Measurements from ENCODE around the gene MCF2L2.

MCF2L2 gene

DNA sequence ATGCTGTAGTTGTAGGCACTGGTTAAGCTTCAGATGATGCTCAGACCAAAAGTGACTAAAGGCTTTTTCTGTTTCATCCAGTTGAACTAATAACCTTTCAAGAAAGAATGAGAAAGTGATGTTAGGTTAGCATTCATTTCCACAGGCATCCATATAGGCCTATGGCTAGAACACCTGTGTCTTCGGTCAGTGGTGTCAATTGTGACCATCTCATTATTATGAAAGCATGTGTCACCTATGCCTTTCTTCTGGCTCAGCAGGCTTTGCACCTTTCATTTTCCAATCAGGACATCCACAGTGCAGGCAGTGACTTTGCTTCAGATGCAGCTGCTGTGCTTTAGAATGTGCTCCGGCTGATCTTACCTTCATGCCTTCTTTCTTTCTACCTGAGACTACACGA is 117.5 kb downstream of the MCF2L2 start:
- no peak overlapping the region for H3K27ac ChIP-seq (ENCODE audit: extremely low read depth, low read depth, low read length)
- H3K4me3 ChIP-seq (ENCODE audit: low read depth, low read length), result no peak overlapping the region
- no peaks in the 10 kb centered on the region for H3K9me3 ChIP-seq (ENCODE audit: control insufficient read depth, insufficient read depth, low read depth, low read length)
- TF ChIP-seq ZNF16 (tag by site-specific recombination; IDR thresholded peaks at IDR 0.05; ENCODE audit: low read depth) (no peak), ZNF146 (tag by site-specific recombination; IDR thresholded peaks at IDR 0.05) (no peak), ZNF530 (tag by site-specific recombination; IDR thresholded peaks at IDR 0.05; ENCODE audit: low read depth) (no peak), WT1 (tag by site-specific recombination; IDR thresholded peaks at IDR 0.05) (no peak)
- ChIA-PET POLR2A (no interaction called here), CTCF (interaction anchor here (1.0 kb wide), 1 partner anchor 127 kb away, joined by 3 read pairs; no protein-coding TSS in a partner anchor)
- no peaks in the 10 kb centered on the region for H3K36me3 ChIP-seq (ENCODE audit: control insufficient read depth in 2 of 2, insufficient read depth in 1 of 2, low read length in 2 of 2)
- 0 out of 2 replicates have a peak, but pooled peaks cover 2% of the 10 kb centered on the region for H3K4me1 ChIP-seq (ENCODE audit: control insufficient read depth, insufficient read depth, low read length)

DNA sequence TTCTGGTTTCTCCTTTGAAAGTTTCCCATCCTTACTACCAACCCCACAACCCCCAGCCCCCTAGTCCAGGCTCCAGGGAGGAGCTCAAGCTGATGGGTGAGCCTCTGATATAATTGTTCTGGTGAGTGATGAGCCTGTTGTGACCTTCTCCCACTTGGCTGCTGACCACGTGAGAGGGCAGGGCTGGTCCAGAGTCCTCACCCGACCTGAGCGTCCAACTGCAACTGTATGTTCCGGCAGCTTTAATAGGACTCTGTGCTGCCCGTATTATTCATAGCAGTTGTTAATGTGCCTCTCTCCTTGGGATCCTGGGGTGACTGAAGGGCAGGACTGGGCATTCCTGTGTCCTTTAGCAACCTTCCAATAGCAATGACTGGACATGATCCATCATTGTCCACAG is 119.1 kb downstream of the MCF2L2 start:
- POLR2A ChIA-PET, result no interaction called here
- Histone ChIP-seq H3K4me1 (ENCODE audit: control insufficient read depth, insufficient read depth, low read length) (0 out of 2 replicates have a peak, but pooled peaks cover 2% of the 10 kb centered on the region), H3K4me3 (ENCODE audit: low read depth, low read length) (no peak overlapping the region), H3K27ac (ENCODE audit: extremely low read depth, low read depth, low read length) (no peak overlapping the region), H3K9me3 (ENCODE audit: control insufficient read depth, insufficient read depth, low read depth, low read length) (no peaks in the 10 kb centered on the region), H3K36me3 (ENCODE audit: control insufficient read depth in 2 of 2, insufficient read depth in 1 of 2, low read length in 2 of 2) (no peaks in the 10 kb centered on the region)
- CTCF ChIA-PET, result interaction anchor here (0.8 kb wide), 1 partner anchor 122 kb away, joined by 3 read pairs; no protein-coding TSS in a partner anchor
- TF ChIP-seq, protein P1, sequence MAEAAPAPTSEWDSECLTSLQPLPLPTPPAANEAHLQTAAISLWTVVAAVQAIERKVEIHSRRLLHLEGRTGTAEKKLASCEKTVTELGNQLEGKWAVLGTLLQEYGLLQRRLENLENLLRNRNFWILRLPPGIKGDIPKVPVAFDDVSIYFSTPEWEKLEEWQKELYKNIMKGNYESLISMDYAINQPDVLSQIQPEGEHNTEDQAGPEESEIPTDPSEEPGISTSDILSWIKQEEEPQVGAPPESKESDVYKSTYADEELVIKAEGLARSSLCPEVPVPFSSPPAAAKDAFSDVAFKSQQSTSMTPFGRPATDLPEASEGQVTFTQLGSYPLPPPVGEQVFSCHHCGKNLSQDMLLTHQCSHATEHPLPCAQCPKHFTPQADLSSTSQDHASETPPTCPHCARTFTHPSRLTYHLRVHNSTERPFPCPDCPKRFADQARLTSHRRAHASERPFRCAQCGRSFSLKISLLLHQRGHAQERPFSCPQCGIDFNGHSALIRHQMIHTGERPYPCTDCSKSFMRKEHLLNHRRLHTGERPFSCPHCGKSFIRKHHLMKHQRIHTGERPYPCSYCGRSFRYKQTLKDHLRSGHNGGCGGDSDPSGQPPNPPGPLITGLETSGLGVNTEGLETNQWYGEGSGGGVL (tag by site-specific recombination; IDR thresholded peaks at IDR 0.05), result no peak
- no peak for TF ChIP-seq MYNN (tag by site-specific recombination; IDR thresholded peaks at IDR 0.05; ENCODE audit: borderline replicate concordance)
- no peak for TF ChIP-seq SP7 (tag by site-specific recombination; IDR thresholded peaks at IDR 0.05)
- no peak for TF ChIP-seq WT1 (tag by site-specific recombination; IDR thresholded peaks at IDR 0.05)
- TF ChIP-seq ZSCAN30 (tag by site-specific recombination; IDR thresholded peaks at IDR 0.05), result no peak
- TF ChIP-seq IKZF3 (tag by site-specific recombination; IDR thresholded peaks at IDR 0.05), result no peak
- TF ChIP-seq EGR2 (tag by site-specific recombination; IDR thresholded peaks at IDR 0.05; ENCODE audit: low read depth), result no peak
- TF ChIP-seq ZNF10 (tag by site-specific recombination; IDR thresholded peaks at IDR 0.05), result no peak
- TF ChIP-seq ZFP69B (tag by site-specific recombination; IDR thresholded peaks at IDR 0.05), result no peak

DNA sequence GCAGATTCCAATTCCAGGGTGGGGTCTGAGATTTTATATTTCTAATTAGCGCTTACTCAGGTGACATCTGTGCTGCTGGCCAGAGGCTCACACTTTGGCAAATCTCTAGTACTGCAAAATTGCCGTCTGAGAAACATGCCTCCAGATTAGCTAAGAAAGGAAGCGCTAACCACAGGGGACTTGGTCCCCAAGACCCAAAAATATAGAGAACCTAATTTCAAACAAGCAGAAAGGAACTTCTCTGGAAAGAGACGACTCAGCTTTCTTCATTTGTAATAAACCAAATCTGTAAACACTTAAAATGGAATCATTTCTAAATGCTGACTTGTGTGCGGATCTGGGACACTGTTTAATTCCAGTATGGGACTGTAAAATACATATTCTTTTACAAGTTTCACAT is 119.7 kb downstream of the MCF2L2 start:
- CTCF ChIA-PET, result interaction anchor here (0.8 to 1.1 kb wide), 2 partner anchors 122 to 1998 kb away, joined by 3 read pairs; no protein-coding TSS in a partner anchor
- H3K4me1 ChIP-seq (ENCODE audit: control insufficient read depth, insufficient read depth, low read length), result 0 out of 2 replicates have a peak, but pooled peaks cover 2% of the 10 kb centered on the region
- POLR2A ChIA-PET, result no interaction called here
- TF ChIP-seq ZNF223 (tag by site-specific recombination; IDR thresholded peaks at IDR 0.05) (no peak), ZNF354C (tag by site-specific recombination; IDR thresholded peaks at IDR 0.05; ENCODE audit: borderline replicate concordance, low read depth) (no peak), ZNF302 (tag by site-specific recombination; IDR thresholded peaks at IDR 0.05; ENCODE audit: low read depth) (no peak), ZNF37A (tag by site-specific recombination; IDR thresholded peaks at IDR 0.05) (no peak), ZNF707 (tag by site-specific recombination; IDR thresholded peaks at IDR 0.05) (no peak), ZNF140 (tag by site-specific recombination; IDR thresholded peaks at IDR 0.05) (no peak), HOXD13 (CRISPR knock-in tag; IDR thresholded peaks at IDR 0.05; ENCODE audit: borderline replicate concordance) (no peak), TCF7L2 (IDR thresholded peaks at IDR 0.05; ENCODE audit: borderline replicate concordance, low read depth, low read length) (no peak), ZNF292 (tag by site-specific recombination; IDR thresholded peaks at IDR 0.05; ENCODE audit: borderline replicate concordance, low read depth) (no peak), WT1 (tag by site-specific recombination; IDR thresholded peaks at IDR 0.05) (no peak)
- TF ChIP-seq, protein P2, sequence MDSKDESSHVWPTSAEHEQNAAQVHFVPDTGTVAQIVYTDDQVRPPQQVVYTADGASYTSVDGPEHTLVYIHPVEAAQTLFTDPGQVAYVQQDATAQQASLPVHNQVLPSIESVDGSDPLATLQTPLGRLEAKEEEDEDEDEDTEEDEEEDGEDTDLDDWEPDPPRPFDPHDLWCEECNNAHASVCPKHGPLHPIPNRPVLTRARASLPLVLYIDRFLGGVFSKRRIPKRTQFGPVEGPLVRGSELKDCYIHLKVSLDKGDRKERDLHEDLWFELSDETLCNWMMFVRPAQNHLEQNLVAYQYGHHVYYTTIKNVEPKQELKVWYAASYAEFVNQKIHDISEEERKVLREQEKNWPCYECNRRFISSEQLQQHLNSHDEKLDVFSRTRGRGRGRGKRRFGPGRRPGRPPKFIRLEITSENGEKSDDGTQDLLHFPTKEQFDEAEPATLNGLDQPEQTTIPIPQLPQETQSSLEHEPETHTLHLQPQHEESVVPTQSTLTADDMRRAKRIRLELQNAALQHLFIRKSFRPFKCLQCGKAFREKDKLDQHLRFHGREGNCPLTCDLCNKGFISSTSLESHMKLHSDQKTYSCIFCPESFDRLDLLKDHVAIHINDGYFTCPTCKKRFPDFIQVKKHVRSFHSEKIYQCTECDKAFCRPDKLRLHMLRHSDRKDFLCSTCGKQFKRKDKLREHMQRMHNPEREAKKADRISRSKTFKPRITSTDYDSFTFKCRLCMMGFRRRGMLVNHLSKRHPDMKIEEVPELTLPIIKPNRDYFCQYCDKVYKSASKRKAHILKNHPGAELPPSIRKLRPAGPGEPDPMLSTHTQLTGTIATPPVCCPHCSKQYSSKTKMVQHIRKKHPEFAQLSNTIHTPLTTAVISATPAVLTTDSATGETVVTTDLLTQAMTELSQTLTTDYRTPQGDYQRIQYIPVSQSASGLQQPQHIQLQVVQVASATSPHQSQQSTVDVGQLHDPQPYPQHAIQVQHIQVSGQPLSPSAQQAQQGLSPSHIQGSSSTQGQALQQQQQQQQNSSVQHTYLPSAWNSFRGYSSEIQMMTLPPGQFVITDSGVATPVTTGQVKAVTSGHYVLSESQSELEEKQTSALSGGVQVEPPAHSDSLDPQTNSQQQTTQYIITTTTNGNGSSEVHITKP (tag by site-specific recombination; IDR thresholded peaks at IDR 0.05), result no peak
- TF ChIP-seq, protein P3, sequence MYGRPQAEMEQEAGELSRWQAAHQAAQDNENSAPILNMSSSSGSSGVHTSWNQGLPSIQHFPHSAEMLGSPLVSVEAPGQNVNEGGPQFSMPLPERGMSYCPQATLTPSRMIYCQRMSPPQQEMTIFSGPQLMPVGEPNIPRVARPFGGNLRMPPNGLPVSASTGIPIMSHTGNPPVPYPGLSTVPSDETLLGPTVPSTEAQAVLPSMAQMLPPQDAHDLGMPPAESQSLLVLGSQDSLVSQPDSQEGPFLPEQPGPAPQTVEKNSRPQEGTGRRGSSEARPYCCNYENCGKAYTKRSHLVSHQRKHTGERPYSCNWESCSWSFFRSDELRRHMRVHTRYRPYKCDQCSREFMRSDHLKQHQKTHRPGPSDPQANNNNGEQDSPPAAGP (tag by site-specific recombination; IDR thresholded peaks at IDR 0.05), result no peak
- TF ChIP-seq, protein P4, sequence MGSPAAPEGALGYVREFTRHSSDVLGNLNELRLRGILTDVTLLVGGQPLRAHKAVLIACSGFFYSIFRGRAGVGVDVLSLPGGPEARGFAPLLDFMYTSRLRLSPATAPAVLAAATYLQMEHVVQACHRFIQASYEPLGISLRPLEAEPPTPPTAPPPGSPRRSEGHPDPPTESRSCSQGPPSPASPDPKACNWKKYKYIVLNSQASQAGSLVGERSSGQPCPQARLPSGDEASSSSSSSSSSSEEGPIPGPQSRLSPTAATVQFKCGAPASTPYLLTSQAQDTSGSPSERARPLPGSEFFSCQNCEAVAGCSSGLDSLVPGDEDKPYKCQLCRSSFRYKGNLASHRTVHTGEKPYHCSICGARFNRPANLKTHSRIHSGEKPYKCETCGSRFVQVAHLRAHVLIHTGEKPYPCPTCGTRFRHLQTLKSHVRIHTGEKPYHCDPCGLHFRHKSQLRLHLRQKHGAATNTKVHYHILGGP (tag by site-specific recombination; IDR thresholded peaks at IDR 0.05), result no peak

More for the DNA sequence above, 119.7 kb downstream of the MCF2L2 start:
- Histone ChIP-seq H3K36me3 (ENCODE audit: control insufficient read depth in 2 of 2, insufficient read depth in 1 of 2, low read length in 2 of 2) (no peaks in the 10 kb centered on the region), H3K4me3 (ENCODE audit: low read depth, low read length) (no peak overlapping the region), H3K27ac (ENCODE audit: extremely low read depth, low read depth, low read length) (no peak overlapping the region), H3K9me3 (ENCODE audit: control insufficient read depth, insufficient read depth, low read depth, low read length) (no peaks in the 10 kb centered on the region)
